Measurements from ENCODE around the gene SUFU. TPM values are rescaled to one million over a fixed set of nuclear protein-coding genes. Genes with fewer than 3 reads are reported as not detected.
A peak's percentile ranks its signal among the peaks of the same experiment; 100 is the strongest.
"Not testable (repeated sequence)": the region's sequence is repeated elsewhere in the genome, so short reads cannot be mapped to it uniquely, and the experiment has no call there.

SUFU gene
- polyA plus RNA-seq, 2 donors: 2.9 to 6.0 TPM

GRCh38 chr10:102500686-102501085 lies 3.1 kb upstream of the SUFU start:
- not testable (repeated sequence) for H3K27ac ChIP-seq (ENCODE audit: low read depth in 2 of 2, low read length in 1 of 2); H3K4me3 ChIP-seq (ENCODE audit: low read depth in 1 of 2, low read length in 2 of 2); H3K4me1 ChIP-seq (ENCODE audit: control insufficient read depth in 2 of 2, insufficient read depth in 2 of 2, low read length in 1 of 2); H3K27me3 ChIP-seq (ENCODE audit: control insufficient read depth in 1 of 2, insufficient read depth in 2 of 2, low read length in 2 of 2); H3K9me3 ChIP-seq (ENCODE audit: control insufficient read depth in 2 of 2, insufficient read depth in 1 of 2, low read depth in 1 of 2, low read length in 1 of 2); H3K36me3 ChIP-seq (ENCODE audit: control insufficient read depth in 2 of 2, insufficient read depth in 2 of 2, low read length in 1 of 2)
- WGBS, 2 donors: 91 to 94% methylated on average over 13 of the region's 13 CpGs

- H3K9me3 ChIP-seq (ENCODE audit: control insufficient read depth in 2 of 2, insufficient read depth in 1 of 2, low read depth in 1 of 2, low read length in 1 of 2): no peaks in the 10 kb centered on the region
- no peaks in the 10 kb centered on the region for H3K27me3 ChIP-seq (ENCODE audit: control insufficient read depth in 1 of 2, insufficient read depth in 2 of 2, low read length in 2 of 2)
- no peaks in the 10 kb centered on the region for H3K36me3 ChIP-seq (ENCODE audit: control insufficient read depth in 2 of 2, insufficient read depth in 2 of 2, low read length in 1 of 2)
- peak overlapping the region; percentile 32 to 87 for H3K4me3 ChIP-seq (ENCODE audit: low read depth in 1 of 2, low read length in 2 of 2)
- H3K4me1 ChIP-seq (ENCODE audit: control insufficient read depth in 2 of 2, insufficient read depth in 2 of 2, low read length in 1 of 2): peaks cover 2 to 4% of the 10 kb centered on the region in 2 donors
- 2% methylated on average over 23 of the region's 23 CpGs for WGBS, 2 donors
- peak overlapping the region; percentile 74 to 96 for H3K27ac ChIP-seq (ENCODE audit: low read depth in 2 of 2, low read length in 1 of 2)
Observed at GRCh38 chr10:102501201-102502028, 2.4 kb upstream of the SUFU start.

- 0 to 1% methylated on average over 19 of the region's 19 CpGs for WGBS, 2 donors
- H3K27ac ChIP-seq (ENCODE audit: low read depth in 2 of 2, low read length in 1 of 2): peak overlapping the region; percentile 90 to 96
- H3K36me3 ChIP-seq (ENCODE audit: control insufficient read depth in 2 of 2, insufficient read depth in 2 of 2, low read length in 1 of 2): no peaks in the 10 kb centered on the region
- peaks cover 2 to 4% of the 10 kb centered on the region in 2 donors for H3K4me1 ChIP-seq (ENCODE audit: control insufficient read depth in 2 of 2, insufficient read depth in 2 of 2, low read length in 1 of 2)
- peak overlapping the region; percentile 75 to 87 for H3K4me3 ChIP-seq (ENCODE audit: low read depth in 1 of 2, low read length in 2 of 2)
- no peaks in the 10 kb centered on the region for H3K9me3 ChIP-seq (ENCODE audit: control insufficient read depth in 2 of 2, insufficient read depth in 1 of 2, low read depth in 1 of 2, low read length in 1 of 2)
- no peaks in the 10 kb centered on the region for H3K27me3 ChIP-seq (ENCODE audit: control insufficient read depth in 1 of 2, insufficient read depth in 2 of 2, low read length in 2 of 2)
Observed at GRCh38 chr10:102502029-102502336, 1.8 kb upstream of the SUFU start.

- no peaks in the 10 kb centered on the region for H3K36me3 ChIP-seq (ENCODE audit: control insufficient read depth in 2 of 2, insufficient read depth in 2 of 2, low read length in 1 of 2)
- H3K4me3 ChIP-seq (ENCODE audit: low read depth in 1 of 2, low read length in 2 of 2): peak within 1 kb of the TSS; percentile 75 to 87
- no peaks in the 10 kb centered on the region for H3K27me3 ChIP-seq (ENCODE audit: control insufficient read depth in 1 of 2, insufficient read depth in 2 of 2, low read length in 2 of 2)
- WGBS, 2 donors: 0% methylated on average over 41 to 42 of the region's 42 CpGs
- H3K27ac ChIP-seq (ENCODE audit: low read depth in 2 of 2, low read length in 1 of 2): peak within 1 kb of the TSS; percentile 90 to 96
- H3K4me1 ChIP-seq (ENCODE audit: control insufficient read depth in 2 of 2, insufficient read depth in 2 of 2, low read length in 1 of 2): peaks cover 2 to 4% of the 10 kb centered on the region in 2 donors
- no peaks in the 10 kb centered on the region for H3K9me3 ChIP-seq (ENCODE audit: control insufficient read depth in 2 of 2, insufficient read depth in 1 of 2, low read depth in 1 of 2, low read length in 1 of 2)
Observed at GRCh38 chr10:102502337-102503151, 1.2 kb upstream of the SUFU start, which contains the start of gene ACTR1A. ACTR1A (minus strand) TSS chr10:102502712; CDS start chr10:102502647, 65 bp downstream.

GRCh38 chr10:102504179-102504975 lies 605 bp downstream of the SUFU start:
- H3K9me3 ChIP-seq (ENCODE audit: control insufficient read depth in 2 of 2, insufficient read depth in 1 of 2, low read depth in 1 of 2, low read length in 1 of 2): no peaks in the 10 kb centered on the region
- WGBS, 2 donors: 0 to 1% methylated on average over 43 to 47 of the region's 47 CpGs
- H3K4me3 ChIP-seq (ENCODE audit: low read depth in 1 of 2, low read length in 2 of 2): peak overlapping the region; percentile 81 to 89
- H3K36me3 ChIP-seq (ENCODE audit: control insufficient read depth in 2 of 2, insufficient read depth in 2 of 2, low read length in 1 of 2): no peaks in the 10 kb centered on the region
- H3K4me1 ChIP-seq (ENCODE audit: control insufficient read depth in 2 of 2, insufficient read depth in 2 of 2, low read length in 1 of 2): peaks cover 2 to 8% of the 10 kb centered on the region in 2 donors
- peak overlapping the region; percentile 76 to 85 for H3K27ac ChIP-seq (ENCODE audit: low read depth in 2 of 2, low read length in 1 of 2)
- no peaks in the 10 kb centered on the region for H3K27me3 ChIP-seq (ENCODE audit: control insufficient read depth in 1 of 2, insufficient read depth in 2 of 2, low read length in 2 of 2)

- peaks cover 2 to 8% of the 10 kb centered on the region in 2 donors for H3K4me1 ChIP-seq (ENCODE audit: control insufficient read depth in 2 of 2, insufficient read depth in 2 of 2, low read length in 1 of 2)
- peak overlapping the region; percentile 34 to 85 for H3K27ac ChIP-seq (ENCODE audit: low read depth in 2 of 2, low read length in 1 of 2)
- WGBS, 2 donors: 12 to 13% methylated on average over 5 of the region's 5 CpGs
- H3K27me3 ChIP-seq (ENCODE audit: control insufficient read depth in 1 of 2, insufficient read depth in 2 of 2, low read length in 2 of 2): no peaks in the 10 kb centered on the region
- no peaks in the 10 kb centered on the region for H3K9me3 ChIP-seq (ENCODE audit: control insufficient read depth in 2 of 2, insufficient read depth in 1 of 2, low read depth in 1 of 2, low read length in 1 of 2)
- H3K4me3 ChIP-seq (ENCODE audit: low read depth in 1 of 2, low read length in 2 of 2): peak overlapping the region; percentile 81 to 89
- H3K36me3 ChIP-seq (ENCODE audit: control insufficient read depth in 2 of 2, insufficient read depth in 2 of 2, low read length in 1 of 2): no peaks in the 10 kb centered on the region
Observed at GRCh38 chr10:102504976-102505300, 1.2 kb downstream of the SUFU start.

GRCh38 chr10:102505462-102506115 lies 1.8 kb downstream of the SUFU start:
- Histone ChIP-seq H3K4me3 (ENCODE audit: low read depth in 1 of 2, low read length in 2 of 2) (no peak overlapping the region), H3K4me1 (ENCODE audit: control insufficient read depth in 2 of 2, insufficient read depth in 2 of 2, low read length in 1 of 2) (peaks cover 2 to 8% of the 10 kb centered on the region in 2 donors), H3K27ac (ENCODE audit: low read depth in 2 of 2, low read length in 1 of 2) (no peak overlapping the region), H3K27me3 (ENCODE audit: control insufficient read depth in 1 of 2, insufficient read depth in 2 of 2, low read length in 2 of 2) (no peaks in the 10 kb centered on the region), H3K36me3 (ENCODE audit: control insufficient read depth in 2 of 2, insufficient read depth in 2 of 2, low read length in 1 of 2) (no peaks in the 10 kb centered on the region), H3K9me3 (ENCODE audit: control insufficient read depth in 2 of 2, insufficient read depth in 1 of 2, low read depth in 1 of 2, low read length in 1 of 2) (no peaks in the 10 kb centered on the region)
- 86% methylated on average over 10 of the region's 10 CpGs for WGBS, 2 donors

GRCh38 chr10:102507521-102507920 lies 3.7 kb downstream of the SUFU start:
- Histone ChIP-seq H3K9me3 (ENCODE audit: control insufficient read depth in 2 of 2, insufficient read depth in 1 of 2, low read depth in 1 of 2, low read length in 1 of 2) (no peaks in the 10 kb centered on the region), H3K27me3 (ENCODE audit: control insufficient read depth in 1 of 2, insufficient read depth in 2 of 2, low read length in 2 of 2) (no peaks in the 10 kb centered on the region), H3K4me1 (ENCODE audit: control insufficient read depth in 2 of 2, insufficient read depth in 2 of 2, low read length in 1 of 2) (peaks cover 2 to 8% of the 10 kb centered on the region in 2 donors), H3K4me3 (ENCODE audit: low read depth in 1 of 2, low read length in 2 of 2) (no peak overlapping the region), H3K36me3 (ENCODE audit: control insufficient read depth in 2 of 2, insufficient read depth in 2 of 2, low read length in 1 of 2) (peaks cover 3% of the 10 kb centered on the region in 2 donors), H3K27ac (ENCODE audit: low read depth in 2 of 2, low read length in 1 of 2) (no peak overlapping the region)
- 44 to 63% methylated on average over 3 of the region's 3 CpGs for WGBS, 2 donors

- Histone ChIP-seq H3K27ac (ENCODE audit: low read depth in 2 of 2, low read length in 1 of 2) (peak overlapping the region in 1 of 2 donors; percentile 15), H3K4me1 (ENCODE audit: control insufficient read depth in 2 of 2, insufficient read depth in 2 of 2, low read length in 1 of 2) (peaks cover 2 to 8% of the 10 kb centered on the region in 2 donors), H3K9me3 (ENCODE audit: control insufficient read depth in 2 of 2, insufficient read depth in 1 of 2, low read depth in 1 of 2, low read length in 1 of 2) (no peaks in the 10 kb centered on the region), H3K36me3 (ENCODE audit: control insufficient read depth in 2 of 2, insufficient read depth in 2 of 2, low read length in 1 of 2) (peaks cover 3 to 5% of the 10 kb centered on the region in 2 donors), H3K27me3 (ENCODE audit: control insufficient read depth in 1 of 2, insufficient read depth in 2 of 2, low read length in 2 of 2) (no peaks in the 10 kb centered on the region), H3K4me3 (ENCODE audit: low read depth in 1 of 2, low read length in 2 of 2) (no peak overlapping the region)
- WGBS, 2 donors: 86 to 88% methylated on average over 1 of the region's 1 CpG
Observed at GRCh38 chr10:102508506-102508905, 4.7 kb downstream of the SUFU start.

All from esophagus (tissue), 2 donors.